Immature natural killer cell (primary cell): ENCODE measurements around the gene ZBTB1. TPM values are rescaled to one million over a fixed set of nuclear protein-coding genes. Genes with fewer than 3 reads are reported as not detected.
A peak's percentile ranks its signal among the peaks of the same experiment; 100 is the strongest.

Experiments used
- DNase-seq, 3 donors: peaks; one replicate each; pipeline ENCODE4 v3.0.0; 2022; ENCODE audit warnings: mixed read lengths in 1 of 3
- H3K27ac Mint-ChIP-seq, 6 donors: one replicate each; pipeline ENCODE4 v1.8.0; 2020; ENCODE audit warnings: mixed read lengths in 6 of 6, mild to moderate bottlenecking in 5 of 6, inconsistent platforms in 4 of 6, moderate library complexity in 3 of 6
- H3K27me3 Mint-ChIP-seq, 3 donors: one replicate each; pipeline ENCODE4 v1.8.0; 2020 to 2021; ENCODE audit warnings: low read depth in 3 of 3, mild to moderate bottlenecking in 3 of 3, mixed read lengths in 3 of 3, moderate library complexity in 3 of 3, inconsistent platforms in 1 of 3
- H3K36me3 Mint-ChIP-seq, 3 donors: one replicate each; pipeline ENCODE4 v1.8.0; 2020; ENCODE audit warnings: mixed read lengths in 3 of 3, inconsistent platforms in 2 of 3, mild to moderate bottlenecking in 2 of 3
- H3K4me1 Mint-ChIP-seq, 2 donors: one replicate each; pipeline ENCODE4 v1.8.0; 2020; ENCODE audit warnings: inconsistent platforms in 2 of 2, mild to moderate bottlenecking in 2 of 2, mixed read lengths in 2 of 2, moderate library complexity in 1 of 2
- H3K4me3 Mint-ChIP-seq, 5 donors: one replicate each; pipeline ENCODE4 v1.8.0; 2020; ENCODE audit warnings: mild to moderate bottlenecking in 5 of 5, mixed read lengths in 5 of 5, inconsistent platforms in 3 of 5, moderate library complexity in 3 of 5
- H3K9me3 Mint-ChIP-seq, 6 donors: one replicate each; pipeline ENCODE4 v1.8.0; 2020; ENCODE audit warnings: mild to moderate bottlenecking in 6 of 6, mixed read lengths in 6 of 6, inconsistent platforms in 4 of 6, moderate library complexity in 3 of 6
- polyA plus RNA-seq, 3 donors: library from polyadenylated mRNA; unstranded; fragments of 300-500 nt; fragmentation: Illumina TruSeq; gene quantifications; one replicate each; pipeline ENCODE4 v1.2.3, GENCODE V29; 2021

The ZBTB1 gene, protein sequence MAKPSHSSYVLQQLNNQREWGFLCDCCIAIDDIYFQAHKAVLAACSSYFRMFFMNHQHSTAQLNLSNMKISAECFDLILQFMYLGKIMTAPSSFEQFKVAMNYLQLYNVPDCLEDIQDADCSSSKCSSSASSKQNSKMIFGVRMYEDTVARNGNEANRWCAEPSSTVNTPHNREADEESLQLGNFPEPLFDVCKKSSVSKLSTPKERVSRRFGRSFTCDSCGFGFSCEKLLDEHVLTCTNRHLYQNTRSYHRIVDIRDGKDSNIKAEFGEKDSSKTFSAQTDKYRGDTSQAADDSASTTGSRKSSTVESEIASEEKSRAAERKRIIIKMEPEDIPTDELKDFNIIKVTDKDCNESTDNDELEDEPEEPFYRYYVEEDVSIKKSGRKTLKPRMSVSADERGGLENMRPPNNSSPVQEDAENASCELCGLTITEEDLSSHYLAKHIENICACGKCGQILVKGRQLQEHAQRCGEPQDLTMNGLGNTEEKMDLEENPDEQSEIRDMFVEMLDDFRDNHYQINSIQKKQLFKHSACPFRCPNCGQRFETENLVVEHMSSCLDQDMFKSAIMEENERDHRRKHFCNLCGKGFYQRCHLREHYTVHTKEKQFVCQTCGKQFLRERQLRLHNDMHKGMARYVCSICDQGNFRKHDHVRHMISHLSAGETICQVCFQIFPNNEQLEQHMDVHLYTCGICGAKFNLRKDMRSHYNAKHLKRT
- 100 to 1,000 TPM in 1 of 3 donors, 10 to 100 TPM in 2; 53.5 to 123 (median 70.9) TPM for polyA plus RNA-seq

DNA sequence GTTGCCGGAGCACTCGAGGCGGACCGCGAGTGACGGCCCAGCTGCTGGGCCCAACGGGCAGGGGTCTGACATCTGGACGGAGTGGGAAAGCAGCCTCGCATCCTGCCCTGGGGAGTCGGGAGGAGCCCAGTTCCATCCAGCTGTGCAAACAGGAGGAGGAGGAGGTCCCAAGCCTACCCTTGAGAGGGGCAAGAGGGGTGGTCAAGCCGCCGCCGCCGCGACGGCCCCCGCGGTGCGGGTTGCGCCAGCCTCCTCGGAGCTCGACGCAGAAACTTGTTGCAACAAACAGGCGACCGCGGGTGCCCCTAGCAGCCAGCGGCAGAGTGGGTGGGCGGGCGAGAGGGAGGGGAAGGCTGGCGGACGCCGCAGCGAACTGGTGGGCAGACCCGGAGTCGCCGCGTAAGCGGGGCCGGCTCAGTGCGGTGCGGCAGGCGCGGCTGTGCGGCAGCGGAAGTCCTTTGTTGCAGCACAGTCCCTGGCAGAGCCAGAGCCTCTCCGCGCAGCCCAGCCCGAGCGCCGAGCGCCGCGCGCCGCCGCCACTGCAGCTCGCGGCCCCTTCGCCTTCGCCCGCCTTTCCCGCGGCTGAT lies at the start of gene ZBTB1:
Gene ZBTB1 (plus strand): TSS at position 461 of the 587 bp plus-strand sequence. CDS start 16,735 bp downstream, outside the sequence.
- H3K4me1 Mint-ChIP-seq = peaks cover 79 to 80% of the 10 kb centered on the region in 2 donors
- peak; percentile 91 to 95 (median 93) for DNase-seq
- H3K27ac Mint-ChIP-seq = peak within 1 kb of the TSS; percentile 98 to 100 (median 100)
- H3K27me3 Mint-ChIP-seq = peaks cover 13 to 30% (median 28%) of the 10 kb centered on the region in 3 donors
- H3K9me3 Mint-ChIP-seq = peaks cover 0 to 3% (median 0%) of the 10 kb centered on the region in 6 donors
- H3K36me3 Mint-ChIP-seq = no peaks in the 10 kb centered on the region
- H3K4me3 Mint-ChIP-seq = peak within 1 kb of the TSS; percentile 92 to 99 (median 96)

DNA sequence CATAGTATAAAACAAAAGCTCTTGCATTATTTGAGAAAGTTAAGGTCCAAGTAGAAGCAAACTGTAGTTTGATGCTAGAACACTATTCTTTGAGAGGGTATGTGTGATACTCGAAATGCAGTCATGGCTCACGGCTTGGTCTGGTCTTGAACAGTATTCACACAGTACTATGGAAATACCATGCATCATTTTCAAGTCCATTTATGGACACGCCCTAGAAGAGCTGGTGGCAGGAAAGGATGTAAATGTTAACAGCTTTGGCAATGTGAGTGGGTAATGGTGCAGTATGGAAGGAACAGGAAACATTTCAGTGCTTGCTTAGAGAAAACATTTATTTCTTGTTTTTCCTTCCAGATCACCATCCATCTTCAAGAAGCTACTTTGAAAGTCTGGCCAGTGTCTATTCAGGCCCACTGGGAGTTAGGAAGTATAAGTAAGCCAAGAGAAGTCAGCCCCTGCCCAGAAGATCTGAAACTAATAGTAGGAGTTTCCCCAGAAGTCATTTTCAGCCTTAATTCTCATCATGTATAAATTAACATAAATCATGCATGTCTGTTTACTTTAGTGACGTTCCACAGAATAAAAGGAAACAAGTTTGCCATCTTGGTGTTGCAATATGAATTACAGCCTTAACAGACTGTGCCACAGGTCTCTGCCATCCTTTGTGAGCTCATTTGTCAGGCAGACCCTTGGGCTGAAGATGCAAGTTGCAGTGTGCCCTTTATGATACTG lies 45.0 kb upstream of the ZBTB1 start:
- Mint-ChIP-seq H3K27me3 (no peaks in the 10 kb centered on the region), H3K4me1 (peaks cover 17 to 31% of the 10 kb centered on the region in 2 donors), H3K4me3 (no peak overlapping the region), H3K36me3 (peaks cover 2 to 15% (median 14%) of the 10 kb centered on the region in 3 donors), H3K27ac (peak overlapping the region; percentile 1 to 73 (median 32)), H3K9me3 (no peaks in the 10 kb centered on the region)
- no peak for DNase-seq

DNA sequence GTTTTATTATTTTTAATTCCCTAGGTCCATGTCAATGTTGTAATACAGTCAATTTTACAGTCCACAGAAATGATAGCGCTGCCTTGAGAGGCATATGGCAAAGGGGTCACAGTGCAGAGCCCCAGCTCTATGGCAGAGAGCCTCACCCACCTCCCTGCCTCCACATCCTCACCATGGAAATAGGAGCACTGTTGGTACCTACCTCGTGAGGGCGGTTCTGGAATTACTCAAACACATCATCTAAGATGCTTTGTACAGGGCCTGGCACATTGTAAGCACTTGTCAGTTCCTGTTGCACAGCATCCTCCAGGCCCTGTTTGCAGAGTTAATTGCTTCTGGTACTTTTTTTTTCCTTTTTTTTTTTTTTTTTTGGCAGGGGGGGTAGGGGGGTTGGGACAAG lies 43.3 kb upstream of the ZBTB1 start:
- Mint-ChIP-seq H3K4me3 (no peak overlapping the region), H3K27ac (peak overlapping the region in 1 of 6 donors; percentile 53), H3K4me1 (peaks cover 29 to 41% of the 10 kb centered on the region in 2 donors), H3K9me3 (no peaks in the 10 kb centered on the region), H3K27me3 (peaks cover 4 to 5% (median 5%) of the 10 kb centered on the region in 3 donors), H3K36me3 (peaks cover 0 to 12% (median 4%) of the 10 kb centered on the region in 3 donors)
- DNase-seq = no peak

DNA sequence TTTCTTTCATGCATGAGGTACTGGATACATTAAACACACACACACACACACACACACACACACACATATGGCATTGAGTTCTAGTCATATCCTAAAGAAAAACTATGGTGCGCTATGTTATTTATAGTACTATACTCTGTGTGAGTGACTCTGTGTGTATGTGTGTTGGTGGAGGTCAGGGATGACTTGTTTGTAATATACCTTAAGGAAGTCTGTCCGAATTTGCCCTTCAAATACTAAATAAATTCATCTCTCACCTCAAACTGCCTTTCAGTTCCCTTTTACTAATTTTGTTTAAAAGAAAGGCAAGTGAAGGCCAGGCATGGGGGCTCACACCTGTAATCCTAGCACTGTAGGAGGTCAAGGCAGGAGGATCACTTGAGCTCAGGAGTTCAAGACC lies 41.4 kb upstream of the ZBTB1 start:
- Mint-ChIP-seq H3K27ac (peak overlapping the region in 4 of 6 donors; percentile 24 to 97 (median 30)), H3K4me1 (peaks cover 48 to 49% of the 10 kb centered on the region in 2 donors), H3K27me3 (peaks cover 4 to 5% (median 5%) of the 10 kb centered on the region in 3 donors), H3K36me3 (peaks cover 0 to 4% (median 3%) of the 10 kb centered on the region in 3 donors), H3K9me3 (no peaks in the 10 kb centered on the region), H3K4me3 (peak overlapping the region in 2 of 5 donors; percentile 2 to 15)
- DNase-seq = no peak

DNA sequence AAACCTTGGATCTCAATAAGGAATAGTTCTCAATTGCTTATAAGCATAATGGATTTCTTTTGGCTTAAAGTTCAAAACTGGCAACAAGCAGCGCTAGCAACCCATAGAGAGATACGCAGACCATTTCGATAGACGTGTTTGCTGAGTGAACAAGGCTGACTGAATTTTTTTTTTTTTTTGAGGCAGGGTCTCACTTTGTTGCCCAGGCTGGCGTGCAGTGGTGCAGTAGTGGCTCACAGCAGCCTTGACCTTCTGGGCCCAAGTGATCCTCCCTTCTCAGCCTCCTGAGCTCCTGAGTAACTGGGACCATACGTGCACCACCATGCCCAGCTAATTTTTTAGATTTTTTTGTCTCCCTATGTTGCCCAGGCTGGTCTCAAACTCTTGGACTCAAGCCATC lies 40.7 kb upstream of the ZBTB1 start:
- peak overlapping the region in 5 of 6 donors; percentile 88 to 97 (median 94) for H3K27ac Mint-ChIP-seq
- DNase-seq = no peak
- peaks cover 0 to 5% (median 4%) of the 10 kb centered on the region in 3 donors for H3K36me3 Mint-ChIP-seq
- peaks cover 4 to 5% (median 5%) of the 10 kb centered on the region in 3 donors for H3K27me3 Mint-ChIP-seq
- H3K9me3 Mint-ChIP-seq = no peaks in the 10 kb centered on the region
- H3K4me3 Mint-ChIP-seq = peak overlapping the region in 3 of 5 donors; percentile 90 to 97 (median 93)
- H3K4me1 Mint-ChIP-seq = peaks cover 46 to 54% of the 10 kb centered on the region in 2 donors

DNA sequence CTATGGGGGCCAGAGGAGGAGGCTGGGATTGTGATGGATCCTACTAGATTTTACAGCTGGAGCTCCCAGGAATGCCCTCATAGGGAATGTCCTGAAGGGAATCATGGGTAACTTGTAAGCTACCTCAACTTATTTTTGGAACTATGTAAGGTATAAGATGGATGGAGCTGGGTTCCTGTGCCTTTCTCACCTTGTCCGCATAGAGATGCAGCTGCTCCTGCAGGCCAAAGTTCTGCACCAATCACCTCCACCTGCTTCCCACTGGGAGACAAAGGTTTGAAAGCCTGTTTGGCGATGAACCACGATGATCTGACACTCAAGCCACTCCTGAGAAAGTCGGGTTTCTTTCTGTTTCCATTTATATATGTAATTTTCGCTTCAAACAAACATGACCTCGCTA lies 39.9 kb upstream of the ZBTB1 start:
- Mint-ChIP-seq H3K4me1 (peaks cover 43 to 54% of the 10 kb centered on the region in 2 donors), H3K27me3 (peaks cover 4 to 5% (median 5%) of the 10 kb centered on the region in 3 donors)

DNA sequence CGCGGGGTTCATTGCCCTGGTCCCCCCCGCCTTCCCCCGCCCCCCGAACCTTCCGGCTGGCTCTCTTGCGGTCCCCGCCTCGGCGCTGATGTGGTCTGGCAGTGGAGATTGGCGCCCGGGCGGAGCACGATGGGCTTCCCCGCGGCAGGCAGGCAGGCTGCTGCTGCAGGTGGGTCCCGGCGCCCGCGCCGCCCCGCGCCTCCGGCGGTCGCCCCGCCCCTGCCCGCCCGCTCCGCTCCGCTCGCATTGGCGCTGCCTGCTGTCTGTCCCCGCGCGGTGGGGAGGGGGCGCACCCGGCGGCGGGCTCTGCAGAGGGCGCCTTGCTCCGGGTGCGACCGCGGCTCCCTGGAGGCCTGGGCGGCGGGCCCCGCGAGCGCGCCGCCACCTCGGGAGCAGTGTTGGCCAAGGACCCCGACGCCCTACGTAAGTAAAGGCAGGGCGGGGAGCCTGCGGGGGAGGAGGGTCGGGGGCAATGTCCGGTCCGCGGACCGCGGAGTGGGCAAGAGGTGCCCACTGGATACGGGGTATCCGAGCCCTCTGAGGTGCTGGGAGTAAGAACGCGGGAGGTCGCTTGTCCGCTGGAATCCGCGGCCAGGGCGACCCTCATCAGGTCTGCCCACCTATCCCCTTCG lies 39.3 kb upstream of the ZBTB1 start, which contains the start of gene AKAP5:
Gene AKAP5 (plus strand): TSS at position 309 of the 632 bp plus-strand sequence. CDS start 2,896 bp downstream, outside the sequence.
- peak; percentile 77 to 80 (median 79) for DNase-seq
- peak within 1 kb of the TSS; percentile 87 to 98 (median 93) for H3K4me3 Mint-ChIP-seq
- peaks cover 39 to 47% of the 10 kb centered on the region in 2 donors for H3K4me1 Mint-ChIP-seq
- H3K27ac Mint-ChIP-seq = peak within 1 kb of the TSS; percentile 88 to 97 (median 94)
- peaks cover 4 to 5% (median 5%) of the 10 kb centered on the region in 3 donors for H3K27me3 Mint-ChIP-seq
- no peaks in the 10 kb centered on the region for H3K9me3 Mint-ChIP-seq
- H3K36me3 Mint-ChIP-seq = peaks cover 0 to 5% (median 0%) of the 10 kb centered on the region in 3 donors

More for the DNA sequence above, 39.9 kb upstream of the ZBTB1 start:
- DNase-seq = no peak
- Mint-ChIP-seq H3K9me3 (no peaks in the 10 kb centered on the region), H3K4me3 (peak overlapping the region; percentile 87 to 98 (median 93)), H3K36me3 (peaks cover 0 to 5% (median 0%) of the 10 kb centered on the region in 3 donors), H3K27ac (peak overlapping the region; percentile 88 to 97 (median 94))

DNA sequence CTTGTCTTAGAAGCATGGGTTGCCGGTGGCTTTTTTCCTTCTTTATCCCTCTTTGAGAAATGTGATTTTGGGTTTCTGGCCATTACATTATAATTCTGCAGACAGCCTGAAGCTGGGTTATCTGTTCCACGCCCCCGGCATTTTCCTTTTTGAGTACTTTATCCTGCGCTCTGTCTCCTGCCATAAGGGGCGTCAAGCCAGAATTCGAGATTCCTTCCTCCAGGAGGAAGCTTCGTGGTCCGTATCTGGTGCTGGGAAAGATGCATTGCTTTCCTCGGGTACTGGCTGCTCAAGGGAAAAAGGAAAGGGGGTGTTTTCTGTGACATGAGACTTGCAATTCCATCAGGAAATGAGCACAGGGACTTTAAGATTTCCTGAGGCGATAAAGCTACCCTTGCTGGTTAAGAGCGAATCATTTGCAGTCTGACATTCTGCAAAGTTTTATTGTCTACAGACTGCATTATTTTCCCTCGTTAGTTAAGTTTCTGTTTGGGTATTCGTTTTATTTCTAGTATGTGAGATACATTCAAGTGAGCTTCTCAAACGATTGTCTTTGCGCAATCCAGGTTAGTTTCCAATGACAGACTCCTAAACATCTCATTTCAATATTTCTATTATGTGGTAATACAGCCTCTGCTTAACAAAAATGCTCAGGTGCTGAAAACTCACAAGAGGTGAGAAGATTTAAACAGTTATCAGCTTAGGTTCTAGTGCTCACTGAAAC lies 38.6 kb upstream of the ZBTB1 start:
- Mint-ChIP-seq H3K4me3 (peak overlapping the region; percentile 87 to 94 (median 92)), H3K27me3 (peaks cover 4 to 5% (median 5%) of the 10 kb centered on the region in 3 donors), H3K9me3 (no peaks in the 10 kb centered on the region), H3K4me1 (peaks cover 39 to 47% of the 10 kb centered on the region in 2 donors), H3K36me3 (peaks cover 0 to 5% (median 0%) of the 10 kb centered on the region in 3 donors), H3K27ac (peak overlapping the region; percentile 83 to 94 (median 94))
- DNase-seq = no peak

DNA sequence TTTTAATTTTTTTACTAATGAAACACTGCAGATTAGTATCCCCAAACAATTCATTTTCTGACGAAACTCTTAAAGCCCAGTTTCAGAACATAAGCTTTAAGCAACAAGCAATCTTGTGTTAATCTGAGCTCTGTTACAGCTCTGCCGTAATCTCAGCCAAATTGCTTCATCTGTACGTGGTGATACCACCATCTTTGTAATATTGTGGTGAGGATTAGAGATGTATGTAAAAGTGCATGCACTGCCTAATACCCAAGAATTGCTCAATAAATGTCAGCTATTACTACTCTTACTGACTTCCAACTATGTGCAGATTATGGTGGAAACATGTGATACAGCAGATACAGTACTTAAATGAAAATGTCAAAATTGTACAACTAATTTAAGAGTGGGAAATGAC lies 37.5 kb upstream of the ZBTB1 start:
- Mint-ChIP-seq H3K27ac (peak overlapping the region; percentile 31 to 94 (median 84)), H3K27me3 (peaks cover 4 to 5% (median 5%) of the 10 kb centered on the region in 3 donors), H3K4me1 (peaks cover 43 to 55% of the 10 kb centered on the region in 2 donors), H3K9me3 (no peaks in the 10 kb centered on the region), H3K36me3 (peaks cover 0 to 9% (median 0%) of the 10 kb centered on the region in 3 donors), H3K4me3 (peak overlapping the region; percentile 35 to 94 (median 90))
- DNase-seq = no peak

DNA sequence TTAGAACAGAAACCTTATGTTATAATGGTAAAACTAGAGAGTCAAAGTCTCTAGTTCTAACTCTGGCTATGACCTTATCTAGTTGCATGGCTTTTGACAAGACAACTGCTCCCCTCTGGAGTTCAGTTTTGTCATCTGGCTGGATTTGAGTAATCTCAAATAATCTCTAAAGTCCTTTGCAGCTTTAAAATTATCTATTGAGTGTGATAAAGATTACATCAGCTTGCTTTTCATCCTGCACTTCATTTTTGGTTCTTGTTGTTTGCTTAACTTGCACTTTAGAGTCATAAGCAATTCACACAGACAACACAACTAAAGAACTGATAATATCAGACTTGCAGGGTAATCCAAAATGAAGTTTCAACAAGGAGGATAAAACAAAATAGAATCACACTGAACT lies 37.0 kb upstream of the ZBTB1 start:
- peaks cover 0 to 9% (median 0%) of the 10 kb centered on the region in 3 donors for H3K36me3 Mint-ChIP-seq
- peaks cover 43 to 55% of the 10 kb centered on the region in 2 donors for H3K4me1 Mint-ChIP-seq
- DNase-seq = no peak
- H3K9me3 Mint-ChIP-seq = no peaks in the 10 kb centered on the region
- peak overlapping the region in 2 of 5 donors; percentile 36 to 94 for H3K4me3 Mint-ChIP-seq
- peaks cover 4 to 5% (median 5%) of the 10 kb centered on the region in 3 donors for H3K27me3 Mint-ChIP-seq
- peak overlapping the region; percentile 66 to 94 (median 84) for H3K27ac Mint-ChIP-seq

DNA sequence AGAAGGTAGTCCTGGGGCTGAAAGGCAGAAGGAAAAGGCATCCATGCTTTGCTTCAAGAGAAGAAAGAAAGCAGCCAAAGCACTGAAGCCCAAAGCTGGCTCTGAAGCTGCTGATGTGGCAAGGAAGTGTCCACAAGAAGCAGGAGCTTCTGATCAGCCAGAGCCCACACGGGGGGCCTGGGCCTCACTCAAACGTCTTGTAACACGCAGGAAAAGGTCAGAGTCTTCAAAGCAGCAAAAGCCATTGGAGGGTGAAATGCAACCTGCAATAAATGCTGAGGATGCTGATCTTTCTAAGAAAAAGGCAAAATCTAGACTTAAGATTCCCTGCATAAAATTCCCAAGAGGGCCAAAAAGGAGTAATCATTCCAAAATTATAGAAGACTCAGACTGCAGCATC lies 36.1 kb upstream of the ZBTB1 start:
- peaks cover 0 to 9% (median 0%) of the 10 kb centered on the region in 3 donors for H3K36me3 Mint-ChIP-seq
- H3K9me3 Mint-ChIP-seq = no peaks in the 10 kb centered on the region
- peaks cover 41 to 55% of the 10 kb centered on the region in 2 donors for H3K4me1 Mint-ChIP-seq
- no peak for DNase-seq
- peak overlapping the region; percentile 33 to 90 (median 84) for H3K27ac Mint-ChIP-seq
- H3K27me3 Mint-ChIP-seq = peaks cover 4 to 5% (median 5%) of the 10 kb centered on the region in 3 donors
- no peak overlapping the region for H3K4me3 Mint-ChIP-seq

DNA sequence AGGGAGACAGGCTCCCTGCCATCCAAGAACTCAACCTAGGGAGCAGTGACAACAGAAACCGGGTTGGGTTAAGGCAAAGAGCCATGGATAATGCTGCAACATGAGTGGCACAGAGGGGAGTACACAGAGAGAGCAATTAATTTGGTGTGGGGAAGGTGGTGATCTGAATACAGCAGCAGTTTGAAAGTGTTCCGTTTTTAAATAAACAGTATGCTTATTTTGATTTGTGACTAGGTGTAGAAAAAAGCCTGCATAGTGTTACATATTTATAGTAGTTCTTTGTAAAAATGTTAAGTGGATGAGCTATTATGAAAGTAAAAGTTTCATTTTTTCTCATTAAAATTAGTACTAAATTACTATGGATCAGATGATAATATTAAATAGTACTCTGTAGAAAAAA lies 30.5 kb upstream of the ZBTB1 start:
- H3K36me3 Mint-ChIP-seq = peaks cover 0 to 4% (median 0%) of the 10 kb centered on the region in 3 donors
- H3K9me3 Mint-ChIP-seq = no peaks in the 10 kb centered on the region
- H3K27ac Mint-ChIP-seq = peak overlapping the region in 2 of 6 donors; percentile 43 to 48
- DNase-seq = no peak
- no peak overlapping the region for H3K4me3 Mint-ChIP-seq
- peaks cover 7 to 29% of the 10 kb centered on the region in 2 donors for H3K4me1 Mint-ChIP-seq
- no peaks in the 10 kb centered on the region for H3K27me3 Mint-ChIP-seq
